ENCODE results near the gene ZDBF2. TPM values are rescaled to one million over a fixed set of nuclear protein-coding genes. Genes with fewer than 3 reads are reported as not detected.

ZDBF2 gene
- total RNA-seq, 1 donor from 2014 or later = 27.1 TPM

- no peaks in the 10 kb centered on the region for H3K4me1 Mint-ChIP-seq
Observed at GRCh38 chr2:206316141-206316540, 41.7 kb downstream of the ZDBF2 start.

DNA sequence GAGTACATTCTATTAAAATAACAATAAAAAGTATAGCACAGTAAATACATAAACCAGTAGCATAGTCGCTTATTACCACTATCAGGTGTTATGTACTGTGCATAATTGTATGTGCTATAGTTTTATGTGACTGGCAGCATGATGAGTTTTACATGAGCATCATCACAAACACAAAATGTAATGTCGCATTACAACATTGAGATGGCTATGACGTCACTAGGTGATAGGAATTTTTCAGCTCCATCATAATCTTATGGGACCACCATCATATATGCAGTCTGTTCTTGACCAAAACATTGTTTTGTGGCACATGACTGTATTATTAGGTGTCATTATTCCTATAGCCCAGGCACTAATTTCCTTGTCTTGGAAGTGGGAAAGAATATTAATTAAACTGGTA lies 48.6 kb downstream of the ZDBF2 start:
- no peak for DNase-seq (ENCODE audit: low read depth, low spot score)
- TF ChIP-seq CTCF (conservative IDR thresholded peaks at IDR 0.05) = no peak
- Mint-ChIP-seq H3K4me3 (no peak overlapping the region), H3K4me1 (no peaks in the 10 kb centered on the region), H3K9me3 (peaks cover 10% of the 10 kb centered on the region), H3K36me3 (ENCODE audit: low read depth) (peaks cover 13% of the 10 kb centered on the region), H3K27me3 (ENCODE audit: low read depth) (no peaks in the 10 kb centered on the region), H3K27ac (ENCODE audit: unreplicated experiment) (no peak overlapping the region)

More at GRCh38 chr2:206316141-206316540, 41.7 kb downstream of the ZDBF2 start:
- TF ChIP-seq CTCF (conservative IDR thresholded peaks at IDR 0.05) = no peak
- Mint-ChIP-seq H3K4me3 (no peak overlapping the region), H3K36me3 (ENCODE audit: low read depth) (peaks cover 27% of the 10 kb centered on the region), H3K9me3 (peaks cover 4% of the 10 kb centered on the region), H3K27me3 (ENCODE audit: low read depth) (no peaks in the 10 kb centered on the region), H3K27ac (ENCODE audit: unreplicated experiment) (no peak overlapping the region)
- DNase-seq (ENCODE audit: low read depth, low spot score) = no peak

DNA sequence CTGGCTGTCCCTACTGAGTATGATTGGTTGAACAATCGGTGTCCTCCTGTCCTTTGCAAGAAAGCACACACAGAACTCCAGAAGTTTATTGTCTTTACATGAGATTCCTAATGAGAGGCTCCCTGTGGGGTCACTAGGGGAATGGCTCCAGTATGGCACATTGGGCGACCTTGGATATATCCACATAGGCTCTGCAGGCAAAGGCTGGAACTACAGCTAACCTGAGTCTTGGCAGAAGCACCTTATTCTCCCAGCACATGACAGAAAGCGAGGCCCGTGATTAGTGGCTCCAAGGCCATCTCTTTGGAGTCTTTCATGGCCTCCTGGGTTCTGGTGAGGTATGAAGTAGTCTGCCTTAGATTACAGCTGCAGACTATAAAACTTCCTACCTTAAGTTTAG lies 49.0 kb downstream of the ZDBF2 start:
- H3K9me3 Mint-ChIP-seq = peaks cover 10% of the 10 kb centered on the region
- no peak for DNase-seq (ENCODE audit: low read depth, low spot score)
- peaks cover 10% of the 10 kb centered on the region for H3K36me3 Mint-ChIP-seq (ENCODE audit: low read depth)
- H3K4me1 Mint-ChIP-seq = peaks cover under 1% of the 10 kb centered on the region
- H3K27ac Mint-ChIP-seq (ENCODE audit: unreplicated experiment) = no peak overlapping the region
- no peaks in the 10 kb centered on the region for H3K27me3 Mint-ChIP-seq (ENCODE audit: low read depth)
- no peak for TF ChIP-seq CTCF (conservative IDR thresholded peaks at IDR 0.05)
- no peak overlapping the region for H3K4me3 Mint-ChIP-seq

DNA sequence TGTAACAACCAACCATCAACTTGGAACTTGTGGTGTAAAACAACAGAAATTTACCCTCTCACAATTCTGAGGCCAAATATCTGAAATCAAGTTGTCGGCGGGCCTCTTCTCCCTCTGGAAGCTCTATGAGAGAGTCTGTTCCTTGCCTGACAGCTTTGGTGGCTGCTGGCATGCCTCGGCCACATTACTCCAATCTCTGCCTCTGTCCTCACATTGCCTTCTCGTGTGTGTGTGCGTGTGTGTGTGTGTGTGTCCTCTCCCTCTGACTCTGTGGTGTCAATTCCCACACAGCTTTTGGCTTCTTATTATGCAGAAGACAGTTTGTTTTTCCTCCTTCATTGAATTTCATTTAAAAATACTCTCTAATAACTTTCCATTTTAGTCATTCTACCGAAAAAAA lies 50.4 kb downstream of the ZDBF2 start:
- Mint-ChIP-seq H3K4me3 (no peak overlapping the region), H3K4me1 (peaks cover 12% of the 10 kb centered on the region), H3K9me3 (peaks cover 5% of the 10 kb centered on the region), H3K27ac (ENCODE audit: unreplicated experiment) (no peak overlapping the region), H3K27me3 (ENCODE audit: low read depth) (no peaks in the 10 kb centered on the region), H3K36me3 (ENCODE audit: low read depth) (peaks cover 2% of the 10 kb centered on the region)
- no peak for DNase-seq (ENCODE audit: low read depth, low spot score)
- no peak for TF ChIP-seq CTCF (conservative IDR thresholded peaks at IDR 0.05)

GRCh38 chr2:206328974-206329373 lies 54.5 kb downstream of the ZDBF2 start:
- no peak overlapping the region for H3K27ac Mint-ChIP-seq (ENCODE audit: unreplicated experiment)

More at GRCh38 chr2:206328974-206329373, 54.5 kb downstream of the ZDBF2 start:
- no peak for TF ChIP-seq CTCF (conservative IDR thresholded peaks at IDR 0.05)
- Mint-ChIP-seq H3K36me3 (ENCODE audit: low read depth) (no peaks in the 10 kb centered on the region), H3K4me3 (peak overlapping the region; percentile 24), H3K4me1 (peaks cover 12% of the 10 kb centered on the region), H3K9me3 (peaks cover 3% of the 10 kb centered on the region), H3K27me3 (ENCODE audit: low read depth) (no peaks in the 10 kb centered on the region)
- DNase-seq (ENCODE audit: low read depth, low spot score) = no peak
